Liver (tissue), 3 donors: Measurements from ENCODE around the gene PTGIS.

ENCODE experiments used
- CTCF ChIP-seq: fragments of 150-350 bp; IDR thresholded peaks from 2 replicates; pipeline ENCODE4 v1.5.1; 2017; ENCODE audit warnings: improper control_type of control experiment, low read depth, low read length; ENCODE audit not compliant: missing input control
- FOXA1 ChIP-seq: IDR thresholded peaks from 2 replicates; pipeline ENCODE4 v1.6.1; 2016; ENCODE audit warnings: antibody characterized with exemption
- GABPA ChIP-seq, 2 donors: IDR thresholded peaks in 1 of 2; conservative IDR thresholded peaks in 1 of 2; 2 replicates each; pipeline ENCODE4 v1.6.1; 2016; ENCODE audit warnings: antibody characterized with exemption in 2 of 2, mild to moderate bottlenecking in 1 of 2, moderate library complexity in 1 of 2
- RXRA ChIP-seq, 2 donors: IDR thresholded peaks; 2 replicates each; pipeline ENCODE4 v1.6.1; 2017 to 2018; ENCODE audit warnings: antibody characterized with exemption in 2 of 2, mild to moderate bottlenecking in 1 of 2
- SP1 ChIP-seq: IDR thresholded peaks from 2 replicates; pipeline ENCODE4 v1.6.1; 2018; ENCODE audit warnings: antibody characterized with exemption, mild to moderate bottlenecking
- TAF1 ChIP-seq: conservative IDR thresholded peaks from 2 replicates; pipeline ENCODE4 v1.6.1; 2016; ENCODE audit warnings: antibody characterized with exemption, mild to moderate bottlenecking
- YY1 ChIP-seq: IDR thresholded peaks from 2 replicates; pipeline ENCODE4 v1.6.1; 2016; ENCODE audit warnings: antibody characterized with exemption, mild to moderate bottlenecking
- ZBTB33 ChIP-seq: IDR thresholded peaks from 2 replicates; pipeline ENCODE4 v1.6.1; 2016; ENCODE audit warnings: antibody characterized with exemption
- donor health status: healthy.
- donor health status: healthy.

GRCh38 chr20:49579874-49580812 lies 12.2 kb upstream of the PTGIS start:
- TF ChIP-seq CTCF (no peak), YY1 (no peak), RXRA (IDR thresholded peaks at IDR 0.05) (peak; percentile 40 to 75), TAF1 (no peak), ZBTB33 (no peak), FOXA1 (no peak), GABPA (IDR thresholded peaks at IDR 0.05 in 1 of 2, conservative IDR thresholded peaks at IDR 0.05 in 1 of 2) (no peak), SP1 (peak; percentile 37)
